ENCODE results near the gene EFNB3.

The EFNB3 gene

DNA sequence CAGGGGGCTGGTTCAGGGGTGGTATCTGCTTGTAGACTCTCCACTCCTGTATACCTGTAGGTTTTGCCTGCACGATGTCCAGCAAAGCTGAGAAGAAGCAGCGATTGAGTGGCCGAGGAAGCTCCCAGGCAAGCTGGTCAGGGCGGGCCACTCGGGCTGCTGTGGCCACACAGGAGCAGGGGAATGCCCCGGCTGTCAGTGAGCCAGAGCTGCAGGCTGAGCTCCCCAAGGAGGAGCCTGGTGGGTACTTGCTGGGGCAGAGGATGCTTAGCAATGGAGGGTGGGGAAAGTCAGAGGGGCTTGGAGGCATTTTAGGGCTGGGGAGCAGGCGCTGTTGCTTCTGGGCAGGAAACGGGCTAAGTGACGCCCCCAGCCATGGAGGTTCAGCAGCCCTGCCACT is 14.7 kb downstream of the EFNB3 start:
- TF ChIP-seq GATA3 (IDR thresholded peaks at IDR 0.05; ENCODE audit: low read depth, low read length) (no peak), GATA2 (IDR thresholded peaks at IDR 0.05; ENCODE audit: low read depth, low read length) (no peak)

- no peak for TF ChIP-seq GATA2 (IDR thresholded peaks at IDR 0.05; ENCODE audit: low read depth, low read length)
Measured at GRCh38 chr17:7720125-7720524, 15.1 kb downstream of the EFNB3 start.

DNA sequence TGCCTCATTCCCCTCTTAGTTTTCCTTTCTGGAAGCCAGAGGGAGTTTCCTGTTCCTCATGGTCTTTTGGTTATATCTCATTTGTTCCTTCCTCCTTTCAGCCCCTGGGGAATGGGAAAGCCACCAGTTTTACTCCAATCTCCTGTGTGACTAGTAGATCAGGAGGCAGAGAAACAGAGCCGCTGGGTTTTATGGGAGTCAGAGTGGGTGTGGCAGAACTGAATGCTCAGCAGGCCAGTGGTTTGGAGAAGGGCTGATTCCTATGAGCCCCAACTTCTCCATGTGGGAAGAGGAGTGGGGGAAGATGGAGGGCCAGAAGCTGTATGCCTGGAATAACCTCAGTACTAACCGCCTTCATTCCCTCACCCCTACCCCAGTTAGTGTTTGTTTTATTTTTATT is 16.6 kb downstream of the EFNB3 start:
- no peak for TF ChIP-seq GATA3 (IDR thresholded peaks at IDR 0.05; ENCODE audit: low read depth, low read length)
- TF ChIP-seq GATA2 (IDR thresholded peaks at IDR 0.05; ENCODE audit: low read depth, low read length): no peak

DNA sequence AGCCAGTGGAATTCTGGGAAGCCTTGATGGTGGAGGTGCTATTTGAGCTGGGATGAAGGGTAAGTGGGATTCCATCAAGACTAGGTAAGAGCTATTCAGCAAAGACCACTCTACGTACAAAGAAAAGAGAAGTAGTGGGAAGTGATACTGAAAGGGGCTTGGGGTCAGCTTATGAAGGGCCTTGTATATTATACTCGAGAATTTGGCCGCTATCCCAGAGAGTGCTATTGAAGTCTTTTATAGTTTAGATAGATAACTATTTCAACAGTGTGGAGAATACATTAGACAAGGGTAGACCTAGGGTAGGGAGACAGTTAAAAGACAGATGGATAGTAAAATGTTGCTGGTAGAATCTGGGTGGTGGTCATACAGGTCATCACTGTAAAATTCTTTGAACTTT is 22.9 kb downstream of the EFNB3 start:
- TF ChIP-seq GATA2 (IDR thresholded peaks at IDR 0.05; ENCODE audit: low read depth, low read length) (no peak), GATA3 (IDR thresholded peaks at IDR 0.05; ENCODE audit: low read depth, low read length) (no peak)

GRCh38 chr17:7729816-7730215 is 24.8 kb downstream of the EFNB3 start:
- no peak for TF ChIP-seq GATA3 (IDR thresholded peaks at IDR 0.05; ENCODE audit: low read depth, low read length)
- no peak for TF ChIP-seq GATA2 (IDR thresholded peaks at IDR 0.05; ENCODE audit: low read depth, low read length)

DNA sequence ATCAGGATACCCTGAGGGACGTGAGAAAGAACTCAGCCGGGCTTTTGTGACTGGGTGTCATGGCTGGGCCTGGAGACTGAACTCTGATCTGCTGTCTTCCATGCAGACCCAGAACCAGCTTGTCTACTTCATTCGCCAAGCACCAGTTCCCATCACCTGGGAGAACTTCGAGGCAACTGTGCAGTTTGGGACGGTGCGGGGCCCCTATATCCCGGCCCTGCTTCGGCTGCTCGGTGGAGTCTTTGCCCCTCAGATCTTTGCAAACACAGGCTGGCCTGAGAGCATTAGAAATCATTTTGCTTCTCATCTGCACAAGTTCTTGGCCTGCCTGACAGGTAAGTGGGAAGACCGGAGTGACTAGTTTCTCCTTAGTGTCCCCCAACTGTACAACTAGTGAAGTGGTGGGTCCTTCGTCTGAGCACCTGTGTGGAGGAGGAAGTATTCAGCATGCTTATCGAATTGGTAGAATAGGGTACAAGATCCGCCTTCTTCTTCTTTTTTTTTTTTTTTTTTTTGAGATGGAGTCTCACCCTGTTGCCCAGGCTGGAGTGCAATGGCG is 28.1 kb downstream of the EFNB3 start:
- no peak for TF ChIP-seq GATA2 (IDR thresholded peaks at IDR 0.05; ENCODE audit: low read depth, low read length)
- TF ChIP-seq GATA3 (IDR thresholded peaks at IDR 0.05; ENCODE audit: low read depth, low read length): no peak

GRCh38 chr17:7737601-7738000 is 32.6 kb downstream of the EFNB3 start:
- TF ChIP-seq GATA2 (IDR thresholded peaks at IDR 0.05; ENCODE audit: low read depth, low read length): no peak
- no peak for TF ChIP-seq GATA3 (IDR thresholded peaks at IDR 0.05; ENCODE audit: low read depth, low read length)

DNA sequence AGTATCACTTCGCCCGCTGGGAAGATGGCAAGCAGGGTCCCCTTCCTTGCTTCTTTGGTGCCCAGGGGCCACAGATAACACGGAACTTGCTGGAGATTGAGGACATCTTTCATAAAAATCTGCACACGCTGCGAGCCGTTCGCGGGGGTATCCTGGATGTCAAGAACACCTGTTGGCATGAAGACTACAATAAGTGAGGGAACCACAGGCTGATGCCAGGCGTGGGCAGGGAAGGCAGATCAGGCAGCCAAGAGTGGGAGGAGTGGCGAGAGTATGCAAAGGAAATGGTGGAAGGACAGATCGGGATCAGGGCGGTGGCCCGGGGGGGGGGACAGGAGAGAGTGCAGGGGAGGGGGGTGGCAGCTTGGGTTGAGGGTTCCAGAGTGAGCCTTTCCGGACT is 34.7 kb downstream of the EFNB3 start:
- no peak for TF ChIP-seq GATA3 (IDR thresholded peaks at IDR 0.05; ENCODE audit: low read depth, low read length)
- no peak for TF ChIP-seq GATA2 (IDR thresholded peaks at IDR 0.05; ENCODE audit: low read depth, low read length)

DNA sequence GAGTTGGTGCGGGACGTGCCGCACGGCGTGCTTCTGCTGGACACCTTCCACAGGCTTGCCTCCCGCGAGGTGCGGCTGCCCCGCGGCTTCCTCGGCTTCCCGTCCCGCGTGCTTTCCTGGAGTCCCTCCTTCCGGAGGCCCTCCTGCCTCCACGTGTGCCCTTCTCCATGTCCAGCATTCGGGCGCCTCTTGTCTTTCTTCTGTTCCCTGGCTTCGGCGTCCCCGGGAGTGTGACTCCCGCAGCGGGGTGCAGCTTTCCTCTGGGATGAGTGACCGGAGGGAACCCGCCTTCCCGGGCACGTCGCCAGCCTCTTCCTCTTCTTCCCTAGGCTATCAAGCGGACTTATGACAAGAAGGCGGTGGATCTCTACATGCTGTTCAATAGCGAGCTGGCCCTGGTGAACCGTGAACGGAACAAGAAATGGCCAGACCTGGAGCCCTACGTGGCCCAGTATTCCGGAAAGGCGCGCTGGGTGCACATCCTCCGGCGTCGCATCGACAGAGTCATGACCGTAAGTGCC is 35.5 kb downstream of the EFNB3 start:
- TF ChIP-seq GATA3 (IDR thresholded peaks at IDR 0.05; ENCODE audit: low read depth, low read length): no peak
- TF ChIP-seq GATA2 (IDR thresholded peaks at IDR 0.05; ENCODE audit: low read depth, low read length): no peak

- TF ChIP-seq GATA3 (IDR thresholded peaks at IDR 0.05; ENCODE audit: low read depth, low read length) (no peak), GATA2 (IDR thresholded peaks at IDR 0.05; ENCODE audit: low read depth, low read length) (no peak)
Measured at GRCh38 chr17:7742729-7743128, 37.7 kb downstream of the EFNB3 start.

DNA sequence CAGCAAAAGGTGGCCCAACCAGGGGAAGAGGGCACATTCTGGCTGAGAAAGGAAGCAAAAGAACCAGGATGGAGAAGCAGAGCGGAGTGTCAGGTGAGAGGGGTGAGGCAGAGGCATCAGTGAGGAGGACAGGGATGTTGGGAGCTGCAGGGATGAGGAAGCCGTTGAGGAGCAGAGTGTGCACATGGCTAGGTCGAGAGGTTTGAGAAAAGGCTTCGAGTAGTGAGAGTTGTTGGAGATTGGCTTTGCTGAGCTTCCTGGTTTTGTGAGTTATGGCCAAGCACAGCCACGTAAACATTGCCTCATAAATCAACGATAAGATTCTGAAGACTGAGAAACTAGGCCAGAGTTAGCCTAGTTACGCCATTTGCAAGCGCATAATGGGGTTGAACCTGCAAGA is 39.4 kb downstream of the EFNB3 start:
- no peak for TF ChIP-seq GATA3 (IDR thresholded peaks at IDR 0.05; ENCODE audit: low read depth, low read length)
- no peak for TF ChIP-seq GATA2 (IDR thresholded peaks at IDR 0.05; ENCODE audit: low read depth, low read length)

DNA sequence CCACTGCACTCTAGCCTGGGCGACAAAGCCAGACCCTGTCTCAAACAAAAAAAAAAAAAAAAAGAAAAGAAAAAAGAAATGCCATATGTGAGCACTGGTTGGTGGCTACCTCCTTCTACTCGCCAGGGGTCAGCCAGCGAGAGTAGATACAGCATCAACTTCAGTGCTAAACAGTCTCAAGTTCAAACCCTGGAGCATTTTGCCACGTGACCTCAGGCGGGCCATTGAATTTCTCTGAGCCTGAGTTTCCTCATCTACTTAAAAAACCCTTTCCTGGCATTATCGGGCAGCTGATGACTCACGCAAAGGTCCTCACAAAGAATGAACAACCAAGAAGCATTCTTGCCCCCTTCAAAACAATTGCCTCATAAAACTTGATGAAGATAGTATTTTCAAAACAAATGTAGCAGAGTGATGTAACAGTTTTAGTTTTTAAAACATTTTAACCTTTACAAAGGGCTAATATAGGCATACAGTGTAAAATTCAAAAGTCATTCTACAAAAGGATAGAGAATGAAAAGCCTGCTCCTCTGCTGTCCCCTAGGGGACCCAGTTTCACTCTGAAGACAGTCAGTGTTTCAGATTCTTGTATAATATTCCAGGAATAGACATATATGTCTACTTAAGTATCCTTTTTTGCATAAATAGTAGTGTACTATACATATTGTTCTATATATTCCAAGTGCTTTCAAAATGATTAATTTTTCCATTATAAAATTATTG is 40.9 kb downstream of the EFNB3 start:
- TF ChIP-seq GATA3 (IDR thresholded peaks at IDR 0.05; ENCODE audit: low read depth, low read length): no peak
- no peak for TF ChIP-seq GATA2 (IDR thresholded peaks at IDR 0.05; ENCODE audit: low read depth, low read length)

DNA sequence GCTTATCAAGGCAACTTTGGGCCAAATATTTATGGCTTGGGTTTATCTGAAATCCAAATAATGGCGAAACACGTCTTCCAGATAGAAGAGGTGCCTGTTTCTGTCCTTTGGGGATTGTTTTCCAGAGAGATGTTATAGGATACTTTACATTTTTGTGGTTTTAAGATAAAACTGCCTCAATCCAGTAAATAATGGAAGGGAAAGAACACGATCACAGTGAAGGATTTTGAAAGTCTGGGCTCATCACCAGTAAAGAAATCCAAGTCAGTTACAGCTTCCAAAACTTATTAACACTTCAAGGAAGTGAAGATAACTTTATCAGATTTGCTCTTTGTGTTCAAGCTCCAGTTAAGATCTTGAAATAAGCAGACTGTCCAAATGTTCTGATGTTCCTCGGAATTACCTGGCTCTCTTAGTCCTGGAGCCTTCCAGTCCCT is 42.7 kb downstream of the EFNB3 start:
- no peak for TF ChIP-seq GATA2 (IDR thresholded peaks at IDR 0.05; ENCODE audit: low read depth, low read length)
- TF ChIP-seq GATA3 (IDR thresholded peaks at IDR 0.05; ENCODE audit: low read depth, low read length): no peak

DNA sequence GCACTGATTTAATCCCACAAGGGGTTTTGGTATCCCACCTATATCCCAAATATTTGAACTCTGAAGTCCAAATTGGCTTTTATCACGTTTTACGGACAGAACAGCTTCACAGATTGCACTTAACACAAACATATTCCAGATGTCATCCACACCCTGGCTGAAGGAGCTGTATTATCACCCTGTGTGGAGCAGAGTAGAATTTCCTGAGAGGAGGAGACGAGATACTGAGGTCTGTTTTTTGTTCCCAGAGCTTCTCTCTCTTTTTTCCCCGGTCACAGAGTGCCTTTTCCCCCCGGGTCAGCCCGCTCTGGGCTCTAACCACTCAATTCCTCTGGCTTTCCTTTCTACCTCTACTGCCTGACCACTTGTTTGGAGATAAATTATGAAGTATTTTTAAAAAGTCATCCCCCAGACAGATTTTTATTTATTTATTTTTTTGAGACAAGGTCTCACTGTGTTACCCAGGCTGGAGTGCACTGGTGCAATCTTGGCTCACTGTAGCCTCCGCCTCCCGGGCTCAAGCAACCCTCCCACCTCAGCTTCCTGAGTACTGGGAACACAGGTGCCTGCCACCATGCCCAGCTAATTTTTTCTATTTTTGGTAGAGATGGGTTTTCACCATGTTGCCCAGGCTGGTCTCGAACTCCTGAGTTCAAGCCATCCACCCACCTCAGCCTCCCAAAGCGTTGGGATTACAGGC is 43.2 kb downstream of the EFNB3 start:
- TF ChIP-seq GATA3 (IDR thresholded peaks at IDR 0.05; ENCODE audit: low read depth, low read length): no peak
- no peak for TF ChIP-seq GATA2 (IDR thresholded peaks at IDR 0.05; ENCODE audit: low read depth, low read length)

DNA sequence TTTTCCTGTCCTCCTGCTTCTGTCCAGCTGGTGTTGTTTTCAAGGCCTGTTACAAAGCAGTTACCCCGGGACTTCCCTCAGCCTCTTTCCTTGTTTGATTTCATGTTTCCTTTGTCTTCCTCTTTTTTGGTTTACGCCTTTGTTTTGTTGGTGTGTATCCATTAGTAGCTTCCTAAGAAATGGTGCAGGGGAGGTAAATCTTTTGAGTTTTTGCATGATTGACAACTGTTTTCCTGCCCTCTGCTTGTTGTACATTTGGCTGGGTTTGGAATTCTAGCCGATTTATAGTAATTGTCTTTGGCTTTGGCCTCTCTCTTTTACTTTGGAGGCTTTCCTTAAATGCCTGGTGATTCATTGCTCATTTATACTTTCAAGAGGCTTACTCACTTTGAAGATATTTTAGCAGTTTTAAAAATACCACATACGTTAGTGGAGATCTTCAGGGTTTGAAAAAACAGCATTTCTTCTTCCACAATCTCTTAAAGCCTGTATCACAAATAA is 45.4 kb downstream of the EFNB3 start:
- TF ChIP-seq GATA3 (IDR thresholded peaks at IDR 0.05; ENCODE audit: low read depth, low read length): no peak
- TF ChIP-seq GATA2 (IDR thresholded peaks at IDR 0.05; ENCODE audit: low read depth, low read length): no peak
